ENCODE results near the gene CETN1.

CETN1 gene

GRCh38 chr18:622289-622688 lies 42.1 kb downstream of the CETN1 start:
- no peak for DNase-seq (ENCODE audit: low read depth in 2 of 2)

DNA sequence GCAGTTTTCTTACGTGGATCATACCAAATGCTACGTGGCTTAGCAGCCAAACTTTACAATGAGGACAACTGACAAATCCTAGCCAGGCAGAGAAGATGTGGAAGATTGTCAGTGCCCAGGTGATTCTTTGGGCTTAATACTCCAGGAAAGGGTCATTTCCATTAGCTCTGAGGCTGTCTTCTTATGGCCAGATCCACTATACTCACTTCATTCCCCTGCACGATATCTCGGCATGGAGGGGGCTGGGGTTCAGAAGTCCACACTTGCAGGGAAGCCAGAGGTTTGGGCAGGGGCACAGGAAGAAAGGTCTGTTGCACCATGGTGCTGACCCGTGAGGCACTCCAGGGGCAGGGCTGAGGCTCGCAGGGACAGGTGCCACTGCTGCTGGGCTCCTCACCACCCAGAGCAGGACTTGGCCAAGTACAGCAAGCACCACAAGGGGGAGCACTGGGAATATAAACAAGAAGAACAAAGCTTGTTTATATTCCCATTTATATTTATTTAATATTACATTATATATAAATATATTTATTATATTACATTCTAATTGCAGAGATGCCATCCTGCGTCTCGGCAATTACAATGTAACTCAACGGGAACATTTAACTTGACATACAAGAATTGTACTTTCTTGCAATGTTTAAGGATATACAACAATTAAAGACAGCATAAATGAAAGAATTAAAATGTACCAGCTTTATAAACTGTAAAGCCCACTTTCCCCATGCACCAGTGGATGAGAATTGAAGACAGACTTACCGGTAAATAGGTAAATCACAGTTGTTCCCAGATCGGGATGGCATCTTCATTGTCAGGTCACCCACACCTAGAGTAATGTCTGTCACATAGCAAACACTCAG lies 43.8 kb downstream of the CETN1 start:
- peak in 1 of 2 donors; percentile 35 for DNase-seq (ENCODE audit: low read depth in 2 of 2)

DNA sequence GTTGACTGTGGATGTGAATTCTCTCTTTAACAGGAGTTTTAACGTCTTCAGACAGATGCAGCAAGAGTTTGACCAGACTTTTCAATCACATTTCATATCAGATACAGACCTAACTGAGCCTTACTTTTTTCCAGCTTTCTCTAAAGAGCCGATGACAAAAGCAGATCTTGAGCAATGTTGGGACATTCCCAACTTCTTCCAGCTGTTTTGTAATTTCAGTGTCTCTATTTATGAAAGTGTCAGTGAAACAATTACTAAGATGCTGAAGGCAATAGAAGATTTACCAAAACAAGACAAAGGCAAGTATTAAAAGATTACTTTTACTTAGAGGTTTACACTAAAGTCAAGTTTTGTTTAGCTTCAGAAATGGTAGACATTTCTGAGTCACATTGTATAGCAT lies 47.1 kb downstream of the CETN1 start:
- DNase-seq (ENCODE audit: low read depth in 2 of 2), result no peak

DNA sequence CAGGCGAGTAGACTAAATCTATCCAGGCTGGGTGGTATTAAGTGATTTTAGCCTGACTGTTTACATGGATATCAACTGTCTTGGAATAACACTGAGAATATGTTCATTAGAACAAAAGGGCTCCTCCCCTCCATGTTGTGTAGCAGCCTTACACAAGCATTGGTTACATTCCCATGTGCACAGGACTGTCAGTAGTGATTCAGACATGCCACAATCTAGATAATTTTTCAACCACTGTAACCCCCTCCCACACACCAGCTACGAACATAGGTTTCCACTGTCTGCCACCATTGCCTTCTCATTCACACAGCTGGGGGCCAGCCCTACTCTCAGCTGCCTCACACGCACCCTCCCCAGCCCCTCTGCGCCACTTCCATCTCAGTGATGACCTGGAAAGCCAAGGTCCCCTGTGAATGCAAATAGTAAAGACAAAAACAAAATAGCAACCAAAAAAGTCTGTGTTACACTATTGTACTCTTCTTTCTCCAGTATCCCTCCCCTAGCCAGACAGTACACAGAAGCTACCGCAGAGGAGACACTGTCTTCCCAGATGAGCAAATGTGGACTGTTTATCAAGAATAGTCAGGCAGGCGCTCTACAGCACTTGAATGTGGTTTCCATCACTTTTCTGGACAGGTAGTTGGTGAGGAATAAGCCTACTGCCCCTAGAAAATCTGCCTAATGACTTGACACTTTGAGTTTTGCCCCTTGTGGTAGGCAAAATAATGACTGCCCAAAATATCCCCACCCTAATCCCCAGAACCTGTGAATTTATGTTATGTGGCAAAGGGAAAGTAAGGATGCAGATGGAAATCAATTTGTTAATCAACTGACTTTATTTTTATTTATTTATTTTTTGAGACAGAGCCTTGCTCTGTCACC lies 49.3 kb downstream of the CETN1 start:
- no peak for DNase-seq (ENCODE audit: low read depth in 2 of 2)

DNA sequence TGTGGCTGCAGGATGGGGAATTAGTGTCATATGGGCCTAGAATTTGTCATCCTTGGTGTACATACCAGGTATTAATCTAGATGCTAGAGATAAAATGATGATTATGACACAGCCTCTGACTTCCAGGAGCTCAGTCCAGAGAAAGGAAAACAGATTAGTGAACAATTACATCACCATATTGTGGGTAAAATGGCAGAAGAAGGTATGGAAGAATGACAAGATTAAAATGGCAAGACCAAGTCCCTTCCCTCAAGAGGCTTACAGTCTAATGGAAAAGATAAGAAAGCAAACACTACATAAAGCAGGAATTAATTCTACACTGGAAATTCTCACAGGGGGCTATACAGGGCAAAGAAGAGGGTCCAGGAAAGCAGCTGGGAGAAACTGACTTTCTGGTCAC lies 51.4 kb downstream of the CETN1 start:
- no peak for DNase-seq (ENCODE audit: low read depth in 2 of 2)

Data from stimulated activated CD8-positive, alpha-beta memory T cell treated with anti-CD3 and anti-CD28 coated beads, Interleukin-7, amount 100 ng/mL, for 1 hour (primary cell).